LNCaP clone FGC (cell line): ENCODE results near the gene MCM9.

Experiments used
- DNase-seq: peaks from one replicate; pipeline ENCODE4 v3.0.0-alpha.2; 2011; ENCODE audit warnings: low read depth
- H3K4me3 ChIP-seq: 2 replicates; pipeline ENCODE4 v1.5.1; 2011; ENCODE audit warnings: mild to moderate bottlenecking, low read depth, low read length, control low read depth
- TF ChIP-seq, protein P1 (sequence below): IDR thresholded peaks from 2 replicates; pipeline ENCODE4 v1.5.1; 2012; ENCODE audit warnings: mild to moderate bottlenecking; ENCODE audit not compliant: control insufficient read depth, insufficient read depth; ENCODE audit errors: extremely low read depth

Gene MCM9

DNA sequence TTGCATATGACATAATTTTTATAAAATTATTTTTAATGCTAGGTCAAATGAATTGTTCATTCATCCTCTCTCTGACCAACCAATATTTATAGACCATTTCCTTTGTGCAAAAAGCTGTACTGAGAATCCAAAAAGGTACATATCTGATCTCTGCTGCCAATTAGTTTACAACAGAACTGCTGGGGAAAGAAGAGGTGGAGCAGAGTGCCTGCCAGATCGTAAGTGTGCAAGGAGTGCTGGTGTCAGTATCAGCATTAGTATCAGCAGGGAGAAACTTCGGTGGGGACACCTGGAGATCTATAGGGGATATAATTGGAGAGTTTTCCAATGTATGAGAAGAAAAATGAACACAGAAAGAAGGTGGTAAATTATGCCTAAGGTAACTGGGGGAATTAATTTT lies 104.3 kb downstream of the MCM9 start:
- no peak overlapping the region for H3K4me3 ChIP-seq
- TF ChIP-seq, protein P1, sequence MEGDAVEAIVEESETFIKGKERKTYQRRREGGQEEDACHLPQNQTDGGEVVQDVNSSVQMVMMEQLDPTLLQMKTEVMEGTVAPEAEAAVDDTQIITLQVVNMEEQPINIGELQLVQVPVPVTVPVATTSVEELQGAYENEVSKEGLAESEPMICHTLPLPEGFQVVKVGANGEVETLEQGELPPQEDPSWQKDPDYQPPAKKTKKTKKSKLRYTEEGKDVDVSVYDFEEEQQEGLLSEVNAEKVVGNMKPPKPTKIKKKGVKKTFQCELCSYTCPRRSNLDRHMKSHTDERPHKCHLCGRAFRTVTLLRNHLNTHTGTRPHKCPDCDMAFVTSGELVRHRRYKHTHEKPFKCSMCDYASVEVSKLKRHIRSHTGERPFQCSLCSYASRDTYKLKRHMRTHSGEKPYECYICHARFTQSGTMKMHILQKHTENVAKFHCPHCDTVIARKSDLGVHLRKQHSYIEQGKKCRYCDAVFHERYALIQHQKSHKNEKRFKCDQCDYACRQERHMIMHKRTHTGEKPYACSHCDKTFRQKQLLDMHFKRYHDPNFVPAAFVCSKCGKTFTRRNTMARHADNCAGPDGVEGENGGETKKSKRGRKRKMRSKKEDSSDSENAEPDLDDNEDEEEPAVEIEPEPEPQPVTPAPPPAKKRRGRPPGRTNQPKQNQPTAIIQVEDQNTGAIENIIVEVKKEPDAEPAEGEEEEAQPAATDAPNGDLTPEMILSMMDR: no peak
- no peak for DNase-seq

DNA sequence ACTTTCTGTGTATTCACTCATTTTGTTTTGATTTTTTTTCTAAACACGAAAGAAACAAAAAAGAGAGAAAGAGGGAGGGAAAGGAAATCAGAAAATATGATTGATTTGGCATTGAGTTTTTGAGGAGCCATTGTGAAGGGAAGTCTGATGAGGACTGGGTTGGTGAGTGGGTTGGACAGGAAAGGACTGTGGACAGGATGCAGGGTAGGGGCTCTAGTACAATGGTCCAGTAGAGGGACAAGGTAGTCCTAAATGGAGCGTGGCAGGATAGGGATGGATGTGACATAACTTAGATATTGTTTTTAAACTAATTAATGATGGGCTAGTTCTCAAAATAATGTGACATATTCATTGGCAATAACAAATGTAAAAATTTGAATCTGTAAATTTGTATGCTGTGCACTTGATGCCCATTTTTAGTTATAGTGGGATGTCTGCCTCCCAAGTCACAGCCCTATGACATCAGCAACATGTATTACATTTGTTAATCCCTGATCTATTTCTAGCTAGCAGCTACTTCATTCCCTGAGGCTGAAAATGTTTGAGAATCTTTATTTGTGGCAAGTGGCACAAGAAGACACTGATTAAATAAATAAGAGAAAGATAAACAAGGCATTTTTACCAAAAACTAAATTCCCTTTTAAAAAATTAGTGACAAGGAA lies 105.0 kb downstream of the MCM9 start:
- TF ChIP-seq, protein P1: no peak
- no peak for DNase-seq
- no peak overlapping the region for H3K4me3 ChIP-seq

DNA sequence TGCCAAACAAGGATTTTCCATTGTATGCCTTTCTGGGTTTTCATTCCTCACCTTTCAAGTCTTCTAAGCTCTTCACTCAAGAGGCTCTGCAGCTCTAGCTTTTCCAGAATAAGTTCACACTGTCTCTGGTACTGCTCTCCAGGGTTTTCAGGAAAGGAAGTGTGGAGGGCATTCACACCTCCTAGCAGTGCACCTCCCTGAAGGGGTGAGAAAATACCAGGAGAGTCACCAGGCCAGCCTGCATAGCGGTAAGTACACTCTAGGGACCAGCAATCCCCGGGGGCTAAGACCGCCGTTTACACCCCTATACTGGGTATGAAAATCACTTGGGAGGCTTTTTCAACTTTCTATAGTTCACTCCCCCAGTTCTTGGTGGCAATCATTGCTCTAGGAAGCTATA lies 108.9 kb downstream of the MCM9 start:
- no peak for DNase-seq
- TF ChIP-seq, protein P1: no peak
- no peak overlapping the region for H3K4me3 ChIP-seq

DNA sequence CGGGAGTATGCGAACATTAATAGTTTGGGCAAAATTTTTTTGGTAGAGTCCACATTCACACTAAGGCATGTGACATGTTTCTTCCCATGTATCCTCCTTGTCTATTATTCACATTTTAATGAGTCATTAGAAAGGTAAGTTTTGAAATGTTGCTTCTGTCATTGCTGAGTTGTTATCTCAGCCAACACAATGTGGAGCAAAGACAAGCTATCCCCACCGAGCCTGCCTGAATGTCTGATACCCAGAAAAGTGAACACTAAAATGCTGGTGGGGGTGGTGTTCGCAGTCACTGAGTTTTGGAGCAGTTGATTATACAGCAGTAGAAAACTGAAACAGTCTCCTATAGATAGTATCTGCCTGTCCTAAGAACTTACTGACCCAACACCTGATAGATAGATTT lies 109.3 kb downstream of the MCM9 start:
- DNase-seq: no peak
- no peak overlapping the region for H3K4me3 ChIP-seq
- TF ChIP-seq, protein P1: no peak

DNA sequence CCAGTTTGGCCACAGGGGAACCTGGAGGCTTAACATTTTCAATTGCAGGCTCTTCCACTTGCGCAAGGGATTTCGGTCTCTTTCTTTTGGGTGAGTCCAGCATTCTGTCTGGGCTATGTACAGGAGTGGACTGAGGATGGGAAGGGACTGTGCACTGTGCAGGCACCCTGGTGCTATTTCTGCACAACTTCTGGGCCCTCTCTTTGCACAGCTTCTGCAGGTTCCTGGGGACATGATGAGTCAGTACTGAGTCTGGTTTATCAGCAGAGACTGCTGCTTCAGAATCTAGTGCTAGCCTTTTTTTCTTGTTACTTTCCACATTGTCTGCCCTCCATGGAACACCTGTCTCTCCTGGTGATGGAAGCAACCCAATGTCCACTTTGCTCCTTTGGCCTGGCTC lies 119.5 kb downstream of the MCM9 start:
- TF ChIP-seq, protein P1: no peak
- H3K4me3 ChIP-seq: no peak overlapping the region
- DNase-seq: no peak

DNA sequence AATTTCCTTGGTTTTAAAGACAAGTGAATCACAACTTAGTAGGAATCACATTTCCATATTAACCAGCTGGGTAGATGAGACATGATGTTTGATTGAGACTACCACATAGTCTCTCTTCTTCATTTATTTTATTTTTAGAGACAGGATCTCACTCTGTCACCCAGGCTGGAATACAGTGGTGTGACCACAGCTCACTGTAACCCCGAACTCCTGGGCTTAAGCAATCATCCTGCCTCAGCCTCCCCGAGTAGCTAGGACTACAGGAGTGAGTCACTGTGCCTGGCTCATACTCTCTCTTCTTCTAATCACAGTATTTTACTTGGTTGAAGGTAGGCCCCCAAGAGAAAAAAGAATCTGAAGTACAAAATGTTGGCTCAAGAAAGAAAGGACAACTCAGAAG lies 121.2 kb downstream of the MCM9 start:
- TF ChIP-seq, protein P1: no peak
- H3K4me3 ChIP-seq: no peak overlapping the region
- DNase-seq: no peak

DNA sequence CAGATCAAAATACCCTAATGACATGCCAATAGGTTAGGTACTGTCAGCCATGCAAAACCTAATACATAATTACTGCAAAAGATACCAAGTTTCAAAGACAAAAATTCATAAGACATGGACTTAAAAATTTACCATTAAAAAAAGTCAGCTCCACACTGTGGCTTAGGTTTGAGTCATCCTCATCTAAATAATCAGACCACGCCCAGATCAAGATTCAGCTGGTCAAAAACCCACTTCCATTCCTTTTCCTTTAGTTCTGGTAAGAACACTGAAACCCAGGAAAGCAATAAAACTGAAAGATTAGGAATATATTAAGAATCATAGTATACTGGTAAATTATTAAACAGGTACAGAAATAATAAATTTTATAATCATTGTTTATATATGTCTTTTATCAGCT lies 122.0 kb downstream of the MCM9 start:
- DNase-seq: no peak
- H3K4me3 ChIP-seq: no peak overlapping the region
- TF ChIP-seq, protein P1: no peak
